Fibroblast of lung (primary cell): ENCODE measurements around the gene ECSCR. TPM values are rescaled to one million over a fixed set of nuclear protein-coding genes. Genes with fewer than 3 reads are reported as not detected.

Experiments
- DNase-seq, 2 donors: peaks; one replicate each; pipeline versions ENCODE4 v3.0.0 to v3.0.0-alpha.2; 2010; ENCODE audit warnings: low read depth in 2 of 2
- H2AFZ ChIP-seq: 2 replicates; pipeline ENCODE4 v1.5.1; 2012; ENCODE audit warnings: low read length, control low read depth, inconsistent platforms
- H3K27ac ChIP-seq: 2 replicates; pipeline ENCODE4 v1.5.1; 2011; ENCODE audit warnings: low read length, control low read depth; ENCODE audit not compliant: insufficient read depth
- H3K27me3 ChIP-seq: 2 replicates; pipeline ENCODE4 v1.5.1; 2011; ENCODE audit warnings: mild to moderate bottlenecking, low read length; ENCODE audit not compliant: control insufficient read depth, insufficient read depth
- H3K36me3 ChIP-seq: 2 replicates; pipeline ENCODE4 v1.5.1; 2011; ENCODE audit warnings: low read length; ENCODE audit not compliant: control insufficient read depth, insufficient read depth
- H3K4me1 ChIP-seq: 2 replicates; pipeline ENCODE4 v1.5.1; 2011; ENCODE audit warnings: low read length; ENCODE audit not compliant: control insufficient read depth, insufficient read depth; ENCODE audit errors: extremely low read depth
- H3K4me2 ChIP-seq: 2 replicates; pipeline ENCODE4 v1.5.1; 2011; ENCODE audit warnings: low read length, control low read depth; ENCODE audit not compliant: insufficient read depth; ENCODE audit errors: extremely low read depth
- H3K4me3 ChIP-seq, 4 experiments: fragments of 200-600 bp in 1 of 4; sonication (generic) in 1 of 4; replicated peaks in 1 of 4; 2 replicates each; pipeline ENCODE4 v1.5.1; 2011 to 2016; ENCODE audit warnings: low read length in 4 of 4, low read depth in 3 of 4, mild to moderate bottlenecking in 3 of 4, control low read depth in 2 of 4, inconsistent platforms in 1 of 4, mixed read lengths in 1 of 4; ENCODE audit not compliant: insufficient read depth in 1 of 4; ENCODE audit errors: control extremely low read depth in 1 of 4
- H3K79me2 ChIP-seq: 2 replicates; pipeline ENCODE4 v1.5.1; 2012; ENCODE audit warnings: mild to moderate bottlenecking, low read length, inconsistent platforms; ENCODE audit not compliant: control insufficient read depth, insufficient read depth
- H3K9ac ChIP-seq: 2 replicates; pipeline ENCODE4 v1.5.1; 2011; ENCODE audit warnings: mild to moderate bottlenecking, low read length, control low read depth; ENCODE audit not compliant: insufficient read depth
- H3K9me3 ChIP-seq: 2 replicates; pipeline ENCODE4 v1.5.1; 2012; ENCODE audit warnings: low read depth, low read length; ENCODE audit not compliant: control insufficient read depth, insufficient read depth
- H4K20me1 ChIP-seq: 2 replicates; pipeline ENCODE4 v1.5.1; 2011; ENCODE audit warnings: low read length; ENCODE audit not compliant: control insufficient read depth, insufficient read depth; ENCODE audit errors: extremely low read depth
- CTCF ChIP-seq, 2 donors: IDR thresholded peaks in 1 of 2; conservative IDR thresholded peaks in 1 of 2; 1 replicate in 1 of 2; 2 replicates in 1 of 2; pipeline ENCODE4 v1.5.1; 2011 to 2012; ENCODE audit warnings: low read length in 2 of 2, control low read depth in 1 of 2, inconsistent platforms in 1 of 2, low read depth in 1 of 2, mild to moderate bottlenecking in 1 of 2
- EZH2 ChIP-seq: IDR thresholded peaks from 2 replicates; pipeline ENCODE4 v1.5.1; 2012; ENCODE audit warnings: low read length, control low read depth, mild to moderate bottlenecking; ENCODE audit errors: missing control alignments
- polyA plus RNA-seq, 2 donors: library from polyadenylated mRNA; depleted of rRNA in 1 of 2; stranded (reverse) in 1 of 2; unstranded in 1 of 2; fragments of >200 nt; gene quantifications; 2 replicates each; pipeline ENCODE4 v1.2.1, GENCODE V29; 2011 to 2012; ENCODE audit warnings: missing spikeins in 1 of 2
- total RNA-seq: library from RNA; depleted of rRNA; stranded (reverse); fragments of >200 nt; gene quantifications from 2 replicates; pipeline ENCODE4 v1.2.1, GENCODE V29; 2014

ECSCR gene
- total and polyA plus RNA-seq, 2 donors (not counting 1 experiment from before 2014, with no cell fraction given): 0.18 TPM; not detected in 1

GRCh38 chr5:139439013-139439903 lies 23.3 kb downstream of the ECSCR start, which contains the start of gene DNAJC18:
DNAJC18 (minus strand) TSS chr5:139439525; CDS start chr5:139439445, 80 bp downstream.
- Histone ChIP-seq H3K79me2 (no peaks in the 10 kb centered on the region), H3K9me3 (no peaks in the 10 kb centered on the region), H2AFZ (peak within 1 kb of the TSS; percentile 100), H3K4me3 (peak within 1 kb of the TSS; percentile 70 to 98 (median 82)), H3K27me3 (no peaks in the 10 kb centered on the region), H3K4me2 (peak within 1 kb of the TSS; percentile 93), H3K36me3 (no peaks in the 10 kb centered on the region), H4K20me1 (no peaks in the 10 kb centered on the region), H3K9ac (peak within 1 kb of the TSS; percentile 95), H3K27ac (peak within 1 kb of the TSS; percentile 95), H3K4me1 (peaks cover 7% of the 10 kb centered on the region)
- DNase-seq: peak; percentile 83 to 90
- TF ChIP-seq CTCF (conservative IDR thresholded peaks at IDR 0.05 in 1 of 2, IDR thresholded peaks at IDR 0.05 in 1 of 2; ENCODE audit: low read depth in 1 of 2, low read length in 2 of 2): no peak
- TF ChIP-seq EZH2: no peak

GRCh38 chr5:139438707-139439012 lies 23.9 kb downstream of the ECSCR start:
- Histone ChIP-seq H2AFZ (peak overlapping the region; percentile 73), H3K4me3 (peak overlapping the region; percentile 70 to 98 (median 82)), H3K79me2 (no peaks in the 10 kb centered on the region), H4K20me1 (no peaks in the 10 kb centered on the region), H3K4me2 (peak overlapping the region; percentile 93), H3K4me1 (peaks cover 6% of the 10 kb centered on the region), H3K27me3 (no peaks in the 10 kb centered on the region), H3K9me3 (no peaks in the 10 kb centered on the region), H3K9ac (peak overlapping the region; percentile 32), H3K36me3 (no peaks in the 10 kb centered on the region), H3K27ac (no peak overlapping the region)
- no peak for DNase-seq
- no peak for TF ChIP-seq CTCF (conservative IDR thresholded peaks at IDR 0.05 in 1 of 2, IDR thresholded peaks at IDR 0.05 in 1 of 2; ENCODE audit: low read depth in 1 of 2, low read length in 2 of 2)
- no peak for TF ChIP-seq EZH2

- no peak for DNase-seq
- H3K4me3 ChIP-seq: no peak overlapping the region
- H3K4me2 ChIP-seq: no peak overlapping the region
- H3K27ac ChIP-seq: no peak overlapping the region
- peaks cover 1% of the 10 kb centered on the region for H3K36me3 ChIP-seq
- H3K79me2 ChIP-seq: no peaks in the 10 kb centered on the region
- no peaks in the 10 kb centered on the region for H4K20me1 ChIP-seq
- peaks cover 4% of the 10 kb centered on the region for H3K4me1 ChIP-seq
- H3K9me3 ChIP-seq: no peaks in the 10 kb centered on the region
- no peaks in the 10 kb centered on the region for H3K27me3 ChIP-seq
- TF ChIP-seq CTCF (conservative IDR thresholded peaks at IDR 0.05 in 1 of 2, IDR thresholded peaks at IDR 0.05 in 1 of 2; ENCODE audit: low read depth in 1 of 2, low read length in 2 of 2) (no peak), EZH2 (no peak)
- H2AFZ ChIP-seq: no peak overlapping the region
- H3K9ac ChIP-seq: no peak overlapping the region
Observed at GRCh38 chr5:139435676-139436075, 26.9 kb downstream of the ECSCR start.
